Upper lobe of left lung (tissue), 4 donors: ENCODE data around the gene ZNF783.

Experiments used
- CTCF ChIP-seq, 6 experiments: fragments of 450-650 bp in 4 of 6; fragments of 200-600 bp in 2 of 6; sonication (generic) in 2 of 6; IDR thresholded peaks; one replicate each; pipeline ENCODE4 v1.5.1; 2016 to 2019; ENCODE audit warnings: antibody characterized with exemption in 6 of 6
- EP300 ChIP-seq, 4 donors: sonication (generic); formaldehyde crosslinking; IDR thresholded peaks; one replicate each; pipeline ENCODE4 v1.5.1; 2017; ENCODE audit warnings: antibody characterized with exemption in 4 of 4, control low read depth in 2 of 4
- POLR2A ChIP-seq, 4 donors: fragments of 450-650 bp; IDR thresholded peaks; one replicate each; pipeline ENCODE4 v1.5.1; 2016 to 2017; ENCODE audit warnings: antibody characterized with exemption in 4 of 4, mild to moderate bottlenecking in 2 of 4
- POLR2AphosphoS5 ChIP-seq, 2 donors: sonication (generic); formaldehyde crosslinking; IDR thresholded peaks; one replicate each; pipeline ENCODE4 v1.5.1; 2017; ENCODE audit warnings: antibody characterized with exemption in 2 of 2

GRCh38 chr7:149287622-149288021, 25.6 kb downstream of the ZNF783 start:
- TF ChIP-seq CTCF (IDR thresholded peaks at IDR 0.05) (no peak), POLR2AphosphoS5 (IDR thresholded peaks at IDR 0.05) (no peak), POLR2A (IDR thresholded peaks at IDR 0.05) (no peak), EP300 (IDR thresholded peaks at IDR 0.05) (no peak)
